ENCODE measurements around the gene UBL7.

DNA sequence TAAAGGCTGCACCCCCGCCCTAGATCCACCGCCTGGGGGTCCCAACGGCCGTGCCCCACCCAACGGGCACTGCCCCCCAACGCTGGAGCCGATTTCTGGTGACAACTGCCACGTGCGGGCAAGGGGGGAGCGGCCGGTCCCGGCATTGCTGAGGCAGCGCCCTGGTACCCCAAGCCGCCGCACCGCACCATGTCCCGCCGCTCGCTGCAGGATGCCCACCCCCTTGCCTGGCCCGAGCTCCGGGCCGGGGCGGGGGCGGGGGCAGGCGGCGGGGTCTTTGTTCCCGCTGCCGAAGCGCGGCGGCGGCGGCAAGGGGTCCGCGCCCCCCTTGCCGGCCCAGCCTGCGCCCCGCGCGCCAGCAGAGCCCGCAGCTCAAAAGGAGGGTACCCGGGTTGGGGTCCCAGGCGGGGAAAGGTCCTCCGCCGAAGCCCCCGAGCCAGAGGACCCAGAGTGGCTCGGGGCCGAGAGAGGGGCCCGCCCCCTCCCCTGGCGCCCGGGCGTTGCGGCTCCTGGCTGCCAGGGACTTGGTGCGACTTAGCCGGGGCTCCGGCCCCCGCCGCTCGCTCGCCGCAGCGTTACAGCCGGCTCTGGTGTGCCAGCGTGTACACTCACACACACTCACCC, 27.9 kb downstream of the UBL7 start:
- TF ChIP-seq, protein P1, sequence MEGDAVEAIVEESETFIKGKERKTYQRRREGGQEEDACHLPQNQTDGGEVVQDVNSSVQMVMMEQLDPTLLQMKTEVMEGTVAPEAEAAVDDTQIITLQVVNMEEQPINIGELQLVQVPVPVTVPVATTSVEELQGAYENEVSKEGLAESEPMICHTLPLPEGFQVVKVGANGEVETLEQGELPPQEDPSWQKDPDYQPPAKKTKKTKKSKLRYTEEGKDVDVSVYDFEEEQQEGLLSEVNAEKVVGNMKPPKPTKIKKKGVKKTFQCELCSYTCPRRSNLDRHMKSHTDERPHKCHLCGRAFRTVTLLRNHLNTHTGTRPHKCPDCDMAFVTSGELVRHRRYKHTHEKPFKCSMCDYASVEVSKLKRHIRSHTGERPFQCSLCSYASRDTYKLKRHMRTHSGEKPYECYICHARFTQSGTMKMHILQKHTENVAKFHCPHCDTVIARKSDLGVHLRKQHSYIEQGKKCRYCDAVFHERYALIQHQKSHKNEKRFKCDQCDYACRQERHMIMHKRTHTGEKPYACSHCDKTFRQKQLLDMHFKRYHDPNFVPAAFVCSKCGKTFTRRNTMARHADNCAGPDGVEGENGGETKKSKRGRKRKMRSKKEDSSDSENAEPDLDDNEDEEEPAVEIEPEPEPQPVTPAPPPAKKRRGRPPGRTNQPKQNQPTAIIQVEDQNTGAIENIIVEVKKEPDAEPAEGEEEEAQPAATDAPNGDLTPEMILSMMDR (conservative IDR thresholded peaks at IDR 0.05) = no peak
- no peak for TF ChIP-seq ZFX (IDR thresholded peaks at IDR 0.05)
